Prostate gland (tissue), 2 donors: ENCODE results near the gene MMD2. TPM values are rescaled to one million over a fixed set of nuclear protein-coding genes. Genes with fewer than 3 reads are reported as not detected.
"Not testable (repeated sequence)": the region's sequence is repeated elsewhere in the genome, so short reads cannot be mapped to it uniquely, and the experiment has no call there.

Source experiments
- DNase-seq: peaks from one replicate; pipeline ENCODE4 v3.0.0-alpha.2; 2019; ENCODE audit warnings: low spot score
- H3K27ac ChIP-seq, 2 donors: fragments of 200-600 bp; sonication (generic); 2 replicates each; pipeline ENCODE4 v1.5.1; 2017 to 2019
- H3K27me3 ChIP-seq: fragments of 200-600 bp; sonication (generic); replicated peaks from 2 replicates; pipeline ENCODE4 v1.5.1; 2019; ENCODE audit not compliant: insufficient read depth
- H3K36me3 ChIP-seq, 2 donors: fragments of 200-600 bp; sonication (generic); 1 replicate in 1 of 2; 2 replicates in 1 of 2; pipeline versions ENCODE4 v1.5.1 to v1.8.1; 2017 to 2019
- H3K4me1 ChIP-seq: fragments of 200-600 bp; sonication (generic); replicated peaks from 2 replicates; pipeline ENCODE4 v1.5.1; 2019
- H3K4me3 ChIP-seq, 2 donors: fragments of 200-600 bp; sonication (generic); 2 replicates each; pipeline ENCODE4 v1.5.1; 2017 to 2019
- H3K9me3 ChIP-seq: fragments of 200-600 bp; sonication (generic); 2 replicates; pipeline ENCODE4 v1.5.1; 2017
- POLR2A ChIP-seq: fragments of 450-650 bp; IDR thresholded peaks from one replicate; pipeline ENCODE4 v1.6.1; 2016; ENCODE audit warnings: antibody characterized with exemption, mild to moderate bottlenecking
- POLR2AphosphoS5 ChIP-seq: sonication (generic); formaldehyde crosslinking; IDR thresholded peaks from one replicate; pipeline ENCODE4 v1.6.1; 2017; ENCODE audit warnings: antibody characterized with exemption
- WGBS: methylation state at CpG from one replicate; pipeline ENCODE4 v1.1.5; 2018; 5-methylcytosine and 5-hydroxymethylcytosine counted together
- intact Hi-C: fragments of 100-400 bp; cut with DNase I; formaldehyde crosslinking; loops from one replicate; pipeline ENCODE4 v1.14.2; 2022
- total RNA-seq, 2 donors: library from RNA; depleted of rRNA; stranded (reverse); fragments of >200 nt; gene quantifications; one replicate each; pipeline ENCODE4 v1.1.0, GENCODE V29; 2016
- TF ChIP-seq, protein P1 (sequence below), 4 experiments: fragments of 200-600 bp in 2 of 4; fragments of 450-650 bp in 2 of 4; sonication (generic) in 2 of 4; IDR thresholded peaks; 1 replicate in 3 of 4; 2 replicates in 1 of 4; pipeline ENCODE4 v1.5.1; 2016 to 2019; ENCODE audit warnings: antibody characterized with exemption in 4 of 4, mild to moderate bottlenecking in 2 of 4, moderate library complexity in 2 of 4

MMD2 gene
- total RNA-seq, 2 donors from 2014 or later, result 14.7 TPM; not detected in 1

DNA sequence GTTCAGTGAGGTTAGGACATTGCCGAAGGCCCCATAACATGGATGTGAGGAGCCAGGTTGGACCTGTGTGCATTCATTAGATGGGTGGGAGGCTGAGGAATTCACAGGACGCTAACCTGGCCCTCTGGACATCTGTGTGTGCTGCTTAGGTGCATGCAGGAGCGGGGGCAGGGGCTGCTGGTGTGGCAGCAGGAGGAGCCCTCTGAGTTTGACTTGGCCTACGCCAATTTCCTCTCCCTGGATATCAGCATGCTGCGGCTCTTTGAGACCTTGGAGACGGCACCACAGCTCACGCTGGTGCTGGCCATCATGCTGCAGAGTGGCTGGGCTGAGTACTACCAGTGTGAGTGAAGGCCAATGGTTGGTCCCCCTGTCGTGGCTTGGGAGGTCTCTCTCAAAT is 34.5 kb upstream of the MMD2 start:
- H3K9me3 ChIP-seq, result no peaks in the 10 kb centered on the region
- 88% methylated on average over 8 of the region's 8 CpGs for WGBS
- DNase-seq, result no peak

DNA sequence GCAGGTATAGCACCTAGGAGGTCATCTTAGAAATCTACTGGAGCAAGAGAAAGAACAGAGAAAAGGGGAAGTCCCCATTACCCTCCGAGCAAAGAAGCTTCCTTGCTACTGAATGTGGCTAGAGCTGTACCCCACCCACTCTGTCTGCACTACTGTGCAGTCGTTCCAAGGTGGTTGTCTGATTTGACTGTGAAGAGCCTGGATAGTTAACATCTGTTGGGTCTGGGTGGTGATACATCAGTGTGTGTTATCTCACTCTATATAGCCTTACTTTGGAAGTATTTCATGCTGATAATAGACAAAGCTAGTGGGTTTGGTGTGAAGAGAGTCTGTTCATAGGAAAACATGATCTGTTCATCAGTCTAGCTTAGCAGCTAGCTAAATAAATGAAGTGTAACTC is 23.8 kb upstream of the MMD2 start:
- H3K4me1 ChIP-seq, H3K27ac ChIP-seq, DNase-seq, H3K9me3 ChIP-seq, intact Hi-C loops, H3K36me3 ChIP-seq, H3K27me3 ChIP-seq, H3K4me3 ChIP-seq: not testable (repeated sequence)
- 43% methylated on average over 2 of the region's 2 CpGs for WGBS

More for the DNA sequence above, 34.5 kb upstream of the MMD2 start:
- peaks cover 0 to 2% of the 10 kb centered on the region in 2 donors for H3K36me3 ChIP-seq
- H3K27me3 ChIP-seq, result no peaks in the 10 kb centered on the region
- H3K4me1 ChIP-seq, result no peaks in the 10 kb centered on the region
- no peak for TF ChIP-seq POLR2A
- TF ChIP-seq POLR2AphosphoS5, result no peak
- TF ChIP-seq, protein P1, sequence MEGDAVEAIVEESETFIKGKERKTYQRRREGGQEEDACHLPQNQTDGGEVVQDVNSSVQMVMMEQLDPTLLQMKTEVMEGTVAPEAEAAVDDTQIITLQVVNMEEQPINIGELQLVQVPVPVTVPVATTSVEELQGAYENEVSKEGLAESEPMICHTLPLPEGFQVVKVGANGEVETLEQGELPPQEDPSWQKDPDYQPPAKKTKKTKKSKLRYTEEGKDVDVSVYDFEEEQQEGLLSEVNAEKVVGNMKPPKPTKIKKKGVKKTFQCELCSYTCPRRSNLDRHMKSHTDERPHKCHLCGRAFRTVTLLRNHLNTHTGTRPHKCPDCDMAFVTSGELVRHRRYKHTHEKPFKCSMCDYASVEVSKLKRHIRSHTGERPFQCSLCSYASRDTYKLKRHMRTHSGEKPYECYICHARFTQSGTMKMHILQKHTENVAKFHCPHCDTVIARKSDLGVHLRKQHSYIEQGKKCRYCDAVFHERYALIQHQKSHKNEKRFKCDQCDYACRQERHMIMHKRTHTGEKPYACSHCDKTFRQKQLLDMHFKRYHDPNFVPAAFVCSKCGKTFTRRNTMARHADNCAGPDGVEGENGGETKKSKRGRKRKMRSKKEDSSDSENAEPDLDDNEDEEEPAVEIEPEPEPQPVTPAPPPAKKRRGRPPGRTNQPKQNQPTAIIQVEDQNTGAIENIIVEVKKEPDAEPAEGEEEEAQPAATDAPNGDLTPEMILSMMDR (IDR thresholded peaks at IDR 0.05), result no peak
- H3K4me3 ChIP-seq, result no peak overlapping the region
- intact Hi-C loops, result no loop called here
- H3K27ac ChIP-seq, result no peak overlapping the region

DNA sequence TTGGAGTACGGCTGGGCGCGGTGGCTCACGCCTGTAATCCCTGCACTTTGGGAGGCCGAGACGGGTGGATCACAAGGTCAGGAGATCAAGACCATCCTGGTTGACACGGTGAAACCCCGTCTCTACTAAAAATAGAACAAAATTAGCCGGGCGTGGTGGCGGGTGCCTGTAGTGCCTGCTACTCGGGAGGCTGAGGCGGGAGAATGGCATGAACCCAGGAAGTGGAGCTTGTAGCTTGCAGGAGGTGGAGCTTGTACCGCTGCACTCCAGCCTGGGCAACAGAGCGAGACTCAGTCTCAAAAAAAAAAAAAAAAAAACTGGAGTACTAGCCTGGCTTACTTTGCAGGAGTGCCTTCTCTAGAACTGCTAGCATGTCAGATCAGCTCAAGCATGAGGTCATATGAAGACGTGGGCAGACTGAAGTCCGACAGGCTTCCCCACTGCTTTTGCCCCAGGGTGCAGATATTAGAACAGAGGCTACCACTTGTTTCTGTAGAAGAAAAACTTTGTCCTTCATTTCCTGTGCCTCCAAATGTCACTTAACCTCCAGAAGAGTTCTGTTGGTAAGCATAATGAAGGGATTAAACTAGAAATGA is 22.4 kb upstream of the MMD2 start:
- H3K9me3 ChIP-seq, H3K4me3 ChIP-seq, H3K27ac ChIP-seq, H3K36me3 ChIP-seq, DNase-seq, intact Hi-C loops, H3K4me1 ChIP-seq, H3K27me3 ChIP-seq: not testable (repeated sequence)
- WGBS, result 94% methylated on average over 17 of the region's 17 CpGs

DNA sequence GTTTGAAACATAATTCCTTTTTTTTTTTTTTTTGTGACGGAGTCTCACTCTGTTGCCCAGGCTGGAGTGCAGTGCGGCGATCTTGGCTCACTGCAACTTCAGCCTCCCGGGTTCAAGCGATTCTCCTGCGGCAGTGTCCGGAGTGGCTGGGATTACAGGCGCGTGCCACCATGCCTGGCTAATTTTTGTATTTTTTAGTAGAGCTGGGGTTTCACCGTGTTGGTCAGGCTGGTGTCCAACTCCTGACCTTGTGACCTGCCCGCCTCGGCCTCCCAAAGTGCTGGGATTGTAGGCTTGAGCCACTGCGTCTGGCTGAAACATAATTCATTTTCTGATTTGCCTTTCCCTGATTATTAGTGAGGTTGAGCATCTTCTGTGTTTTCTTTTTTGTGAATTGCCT is 16.6 kb upstream of the MMD2 start:
- H3K36me3 ChIP-seq, DNase-seq, H3K27ac ChIP-seq, intact Hi-C loops, H3K27me3 ChIP-seq, H3K4me3 ChIP-seq, H3K9me3 ChIP-seq, H3K4me1 ChIP-seq: not testable (repeated sequence)
- WGBS, result 92% methylated on average over 13 of the region's 13 CpGs

DNA sequence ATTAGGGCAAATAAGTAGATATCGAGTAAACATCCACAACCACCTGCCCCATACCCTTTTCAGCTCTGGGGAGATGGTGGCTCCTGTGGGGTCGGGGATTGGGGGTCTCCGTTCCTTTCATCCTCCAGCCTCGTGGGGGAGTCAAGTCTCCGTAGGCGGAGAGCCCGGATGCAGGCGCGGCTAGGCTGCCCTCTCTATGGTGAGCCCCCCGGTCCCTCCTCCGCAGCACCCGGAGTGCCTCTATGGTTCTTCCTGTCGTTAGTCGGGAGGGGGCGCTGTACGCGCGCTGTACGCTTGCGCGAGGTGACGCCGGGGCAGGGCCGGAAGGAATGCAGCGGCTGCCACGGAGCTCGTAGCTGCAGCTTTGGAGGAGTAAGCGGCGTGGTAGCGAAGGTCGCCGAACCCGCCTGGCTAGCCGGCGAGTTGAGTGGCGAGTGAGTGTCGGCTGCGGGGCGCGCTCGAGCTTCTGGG is 14.8 kb upstream of the MMD2 start:
- TF ChIP-seq POLR2AphosphoS5 (peak; percentile 78), POLR2A (peak; percentile 47)
- TF ChIP-seq, protein P1 (IDR thresholded peaks at IDR 0.05), result peak in 3 of 4 experiments; percentile 66 to 83 (median 81)
- Histone ChIP-seq H3K27ac (peak overlapping the region; percentile 79 to 89), H3K4me3 (peak overlapping the region; percentile 67 to 84), H3K9me3 (no peaks in the 10 kb centered on the region), H3K36me3 (peaks cover 0 to 7% of the 10 kb centered on the region in 2 donors), H3K4me1 (no peaks in the 10 kb centered on the region), H3K27me3 (no peaks in the 10 kb centered on the region)
- WGBS, result 4% methylated on average over 37 of the region's 41 CpGs
- peak; percentile 76 for DNase-seq
- intact Hi-C loops, result no loop called here

DNA sequence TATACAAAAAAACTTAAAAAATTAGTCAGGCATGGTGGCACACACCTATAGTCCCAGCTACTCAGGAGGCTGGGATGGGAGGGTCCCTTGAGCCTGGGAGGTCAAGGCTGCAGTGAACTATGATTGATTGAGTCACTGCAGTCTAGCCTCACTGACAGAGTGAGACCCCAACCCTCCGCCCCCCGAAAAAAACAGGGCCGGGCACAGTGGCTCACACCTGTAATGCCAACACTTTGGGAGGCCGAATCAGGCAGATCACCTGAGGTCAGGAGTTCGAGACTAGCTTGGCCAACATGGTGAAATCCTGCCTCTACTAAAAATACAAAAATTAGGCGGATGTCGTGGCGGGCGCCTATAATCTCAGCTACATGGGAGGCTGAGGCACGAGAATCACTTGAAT is 13.5 kb upstream of the MMD2 start:
- intact Hi-C loops, H3K4me3 ChIP-seq, H3K9me3 ChIP-seq, H3K4me1 ChIP-seq, H3K27me3 ChIP-seq, H3K36me3 ChIP-seq, DNase-seq, H3K27ac ChIP-seq: not testable (repeated sequence)
- 86% methylated on average over 9 of the region's 10 CpGs for whole genome bisulfite sequencing

DNA sequence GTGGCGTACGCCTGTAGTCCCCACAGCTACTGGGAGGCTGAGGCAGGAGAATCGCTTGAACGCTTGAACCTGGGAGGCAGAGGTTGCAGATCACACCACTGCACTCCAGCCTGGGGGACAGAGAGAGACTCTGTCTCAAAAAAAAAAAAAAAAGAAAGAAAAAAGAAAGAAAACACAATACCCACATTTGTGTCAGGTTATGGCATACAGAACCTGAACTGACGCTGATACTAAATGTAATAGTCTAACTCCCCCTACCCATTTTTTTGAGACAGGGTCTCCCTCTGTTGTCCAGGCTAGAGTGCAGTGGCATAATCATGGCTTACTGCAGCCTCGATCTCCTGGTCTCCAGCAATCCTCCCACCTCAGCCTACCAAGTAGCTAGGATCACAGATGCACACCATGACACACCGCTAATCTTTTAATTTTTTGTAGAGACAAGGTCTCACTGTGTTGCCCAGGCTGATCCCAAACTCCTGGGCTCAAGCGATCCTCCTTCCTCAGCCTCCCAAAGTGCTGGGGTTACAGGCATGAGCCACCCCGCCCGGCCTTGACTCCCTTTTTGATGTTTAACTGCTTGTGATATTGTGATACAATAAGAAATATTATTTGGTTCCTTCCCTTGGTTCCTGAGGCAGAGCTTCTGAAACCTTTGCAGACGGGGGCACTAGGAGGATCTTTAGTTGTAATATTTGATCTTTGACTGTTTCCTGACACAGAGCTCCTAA is 6.5 kb upstream of the MMD2 start:
- intact Hi-C loops, result no loop called here
- no peak for TF ChIP-seq POLR2AphosphoS5
- TF ChIP-seq, protein P1 (IDR thresholded peaks at IDR 0.05), result no peak
- no peak for TF ChIP-seq POLR2A
- H3K9me3 ChIP-seq, result no peaks in the 10 kb centered on the region
- no peaks in the 10 kb centered on the region for H3K27me3 ChIP-seq
- no peak for DNase-seq
- no peak overlapping the region for H3K27ac ChIP-seq
- 87% methylated on average over 11 of the region's 11 CpGs for WGBS
- no peaks in the 10 kb centered on the region for H3K36me3 ChIP-seq
- no peaks in the 10 kb centered on the region for H3K4me1 ChIP-seq
- H3K4me3 ChIP-seq, result no peak overlapping the region
